Stimulated activated memory B cell treated with anti-CD40 and anti-IgM and Interleukin-4, amounts not matched to agents 10 μg/mL and 1 μg/mL and 100 μg/mL, for 72 hours (primary cell): Measurements from ENCODE around the gene TARP.
"Not testable (repeated sequence)": the region's sequence is repeated elsewhere in the genome, so short reads cannot be mapped to it uniquely, and the experiment has no call there.

Experiments
- ATAC-seq: fragments of 150-1000 bp; cut with Tn5 transposase; 2 replicates; pipeline ENCODE4 v1.10.0; 2021
- H3K27ac Mint-ChIP-seq: one replicate; pipeline ENCODE4 v1.8.0; 2022; ENCODE audit warnings: mild to moderate bottlenecking, mixed read lengths
- H3K27me3 Mint-ChIP-seq: one replicate; pipeline ENCODE4 v1.8.0; 2022; ENCODE audit warnings: mixed read lengths
- H3K36me3 Mint-ChIP-seq: one replicate; pipeline ENCODE4 v1.8.0; 2022; ENCODE audit warnings: mixed read lengths
- H3K4me1 Mint-ChIP-seq: one replicate; pipeline ENCODE4 v1.8.0; 2022; ENCODE audit warnings: mixed read lengths
- H3K4me3 Mint-ChIP-seq: one replicate; pipeline ENCODE4 v1.8.0; 2022; ENCODE audit warnings: mild to moderate bottlenecking, moderate library complexity, mixed read lengths
- H3K9me3 Mint-ChIP-seq: one replicate; pipeline ENCODE4 v1.8.0; 2022; ENCODE audit warnings: mixed read lengths

TARP gene

GRCh38 chr7:38257350-38257677, 16.1 kb downstream of the TARP start:
- Mint-ChIP-seq H3K9me3 (no peaks in the 10 kb centered on the region), H3K4me1 (no peaks in the 10 kb centered on the region), H3K4me3 (no peak overlapping the region), H3K27ac (no peak overlapping the region), H3K36me3 (no peaks in the 10 kb centered on the region), H3K27me3 (peaks cover 27% of the 10 kb centered on the region)
- ATAC-seq, result no peak

- H3K4me1 Mint-ChIP-seq, H3K4me3 Mint-ChIP-seq, H3K27me3 Mint-ChIP-seq, H3K36me3 Mint-ChIP-seq, H3K27ac Mint-ChIP-seq, H3K9me3 Mint-ChIP-seq: not testable (repeated sequence)
- peak; percentile 86 for ATAC-seq
These were observed 23.6 kb downstream of the TARP start for GRCh38 chr7:38249849-38250248.

GRCh38 chr7:38248069-38248567, 25.3 kb downstream of the TARP start:
- ATAC-seq, result no peak
- H3K9me3 Mint-ChIP-seq, result no peaks in the 10 kb centered on the region
- no peaks in the 10 kb centered on the region for H3K36me3 Mint-ChIP-seq
- H3K4me1 Mint-ChIP-seq, result no peaks in the 10 kb centered on the region
- H3K27ac Mint-ChIP-seq, result no peak overlapping the region
- H3K4me3 Mint-ChIP-seq, result no peak overlapping the region
- peaks cover 8% of the 10 kb centered on the region for H3K27me3 Mint-ChIP-seq

- Mint-ChIP-seq H3K27ac (no peak overlapping the region), H3K4me3 (no peak overlapping the region), H3K27me3 (peaks cover 8% of the 10 kb centered on the region), H3K4me1 (no peaks in the 10 kb centered on the region), H3K36me3 (no peaks in the 10 kb centered on the region), H3K9me3 (no peaks in the 10 kb centered on the region)
- no peak for ATAC-seq
These were observed 27.9 kb downstream of the TARP start for GRCh38 chr7:38245409-38245977.

GRCh38 chr7:38244516-38244915, 28.9 kb downstream of the TARP start:
- Mint-ChIP-seq H3K9me3 (no peaks in the 10 kb centered on the region), H3K27me3 (peaks cover 8% of the 10 kb centered on the region), H3K4me1 (no peaks in the 10 kb centered on the region), H3K36me3 (no peaks in the 10 kb centered on the region), H3K4me3 (no peak overlapping the region), H3K27ac (no peak overlapping the region)
- no peak for ATAC-seq

GRCh38 chr7:38243345-38243744, 30.1 kb downstream of the TARP start:
- H3K27ac Mint-ChIP-seq, H3K36me3 Mint-ChIP-seq, H3K9me3 Mint-ChIP-seq, H3K4me1 Mint-ChIP-seq, ATAC-seq, H3K4me3 Mint-ChIP-seq, H3K27me3 Mint-ChIP-seq: not testable (repeated sequence)

GRCh38 chr7:38242814-38243213, 30.6 kb downstream of the TARP start:
- no peak for ATAC-seq
- Mint-ChIP-seq H3K4me3 (no peak overlapping the region), H3K27ac (no peak overlapping the region), H3K36me3 (no peaks in the 10 kb centered on the region), H3K27me3 (peaks cover 8% of the 10 kb centered on the region), H3K4me1 (no peaks in the 10 kb centered on the region), H3K9me3 (no peaks in the 10 kb centered on the region)

- no peaks in the 10 kb centered on the region for H3K4me1 Mint-ChIP-seq
- no peak overlapping the region for H3K4me3 Mint-ChIP-seq
- no peak overlapping the region for H3K27ac Mint-ChIP-seq
- no peak for ATAC-seq
- H3K9me3 Mint-ChIP-seq, result no peaks in the 10 kb centered on the region
- peaks cover 8% of the 10 kb centered on the region for H3K27me3 Mint-ChIP-seq
- H3K36me3 Mint-ChIP-seq, result no peaks in the 10 kb centered on the region
These were observed 32.4 kb downstream of the TARP start for GRCh38 chr7:38241071-38241470.

- H3K4me1 Mint-ChIP-seq, ATAC-seq, H3K4me3 Mint-ChIP-seq, H3K9me3 Mint-ChIP-seq, H3K36me3 Mint-ChIP-seq, H3K27me3 Mint-ChIP-seq, H3K27ac Mint-ChIP-seq: not testable (repeated sequence)
These were observed 34.3 kb downstream of the TARP start for GRCh38 chr7:38239129-38239528.

- Mint-ChIP-seq H3K27me3 (no peaks in the 10 kb centered on the region), H3K4me1 (peaks cover 11% of the 10 kb centered on the region), H3K36me3 (peaks cover 7% of the 10 kb centered on the region), H3K4me3 (no peak overlapping the region), H3K27ac (no peak overlapping the region), H3K9me3 (no peaks in the 10 kb centered on the region)
- ATAC-seq, result no peak
These were observed 37.8 kb downstream of the TARP start for GRCh38 chr7:38235606-38236005.

GRCh38 chr7:38234759-38235158, 38.7 kb downstream of the TARP start:
- not testable (repeated sequence) for H3K27me3 Mint-ChIP-seq, ATAC-seq, H3K27ac Mint-ChIP-seq, H3K4me3 Mint-ChIP-seq, H3K9me3 Mint-ChIP-seq
- Mint-ChIP-seq H3K36me3 (peaks cover 14% of the 10 kb centered on the region), H3K4me1 (peaks cover 11% of the 10 kb centered on the region)

- H3K27me3 Mint-ChIP-seq, result no peaks in the 10 kb centered on the region
- H3K4me1 Mint-ChIP-seq, result peaks cover 11% of the 10 kb centered on the region
- no peak overlapping the region for H3K4me3 Mint-ChIP-seq
- no peaks in the 10 kb centered on the region for H3K9me3 Mint-ChIP-seq
- peaks cover 20% of the 10 kb centered on the region for H3K36me3 Mint-ChIP-seq
- ATAC-seq, result peak; percentile 78
- peak overlapping the region; percentile 16 for H3K27ac Mint-ChIP-seq
These were observed 40.7 kb downstream of the TARP start for GRCh38 chr7:38232502-38233366.

GRCh38 chr7:38229884-38230642, 43.4 kb downstream of the TARP start:
- Mint-ChIP-seq H3K9me3 (no peaks in the 10 kb centered on the region), H3K36me3 (peaks cover 37% of the 10 kb centered on the region), H3K4me3 (no peak overlapping the region), H3K27ac (no peak overlapping the region), H3K4me1 (peaks cover 11% of the 10 kb centered on the region), H3K27me3 (no peaks in the 10 kb centered on the region)
- ATAC-seq, result no peak

- Mint-ChIP-seq H3K36me3 (peaks cover 43% of the 10 kb centered on the region), H3K27ac (no peak overlapping the region), H3K9me3 (no peaks in the 10 kb centered on the region), H3K27me3 (no peaks in the 10 kb centered on the region), H3K4me1 (peaks cover 11% of the 10 kb centered on the region), H3K4me3 (no peak overlapping the region)
- ATAC-seq, result no peak
These were observed 44.0 kb downstream of the TARP start for GRCh38 chr7:38229386-38229785.

GRCh38 chr7:38224392-38224791, 49.0 kb downstream of the TARP start:
- Mint-ChIP-seq H3K27me3 (no peaks in the 10 kb centered on the region), H3K27ac (no peak overlapping the region), H3K9me3 (no peaks in the 10 kb centered on the region), H3K4me1 (no peaks in the 10 kb centered on the region), H3K4me3 (no peak overlapping the region), H3K36me3 (peaks cover 59% of the 10 kb centered on the region)
- ATAC-seq, result no peak
